Measurements from ENCODE around the gene DNAJB2.

Gene DNAJB2

DNA sequence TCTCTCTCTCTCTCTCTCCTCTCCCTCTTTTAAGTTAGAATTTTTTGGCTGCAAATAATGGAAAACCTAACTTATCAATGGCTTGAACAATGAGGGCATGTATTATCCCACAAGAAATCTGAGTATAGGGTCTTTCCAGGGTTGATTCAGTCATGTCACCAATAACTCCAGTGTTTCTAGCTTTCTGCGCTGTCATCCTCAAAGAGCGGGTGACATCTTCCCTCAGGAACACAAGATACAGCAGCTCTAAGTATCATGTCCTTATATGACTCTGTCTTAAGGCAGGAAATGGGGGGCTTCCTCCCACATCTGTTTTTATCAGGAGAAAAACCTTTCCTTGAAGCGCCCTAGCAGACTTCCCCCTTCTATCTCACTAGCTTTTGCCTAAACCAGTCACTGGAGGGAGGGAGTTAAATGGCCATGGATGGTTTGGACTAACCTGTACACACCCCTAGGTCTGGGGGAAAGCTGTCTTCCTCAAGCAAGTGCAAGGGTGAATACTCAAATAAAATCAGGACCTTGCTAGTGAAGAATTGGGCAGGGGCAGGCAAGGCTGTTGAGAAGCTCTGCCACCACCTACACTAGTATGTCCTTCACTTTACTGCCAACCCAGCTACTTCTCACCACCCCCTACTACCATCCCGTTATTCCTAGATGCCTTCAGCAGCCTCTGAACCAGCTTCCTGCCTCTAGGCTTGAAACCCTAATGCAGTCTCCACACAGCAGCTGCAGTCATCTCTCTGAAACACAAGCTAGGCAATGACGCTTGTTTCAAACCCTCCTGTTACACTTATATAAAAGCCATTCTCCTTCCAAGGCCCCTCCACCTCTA lies 17.9 kb upstream of the DNAJB2 start:
- TF ChIP-seq CTCF (conservative IDR thresholded peaks at IDR 0.05; ENCODE audit: low read length): no peak
- DNase-seq (ENCODE audit: low read depth): no peak
- H3K4me3 ChIP-seq (ENCODE audit: low read length): no peak overlapping the region

DNA sequence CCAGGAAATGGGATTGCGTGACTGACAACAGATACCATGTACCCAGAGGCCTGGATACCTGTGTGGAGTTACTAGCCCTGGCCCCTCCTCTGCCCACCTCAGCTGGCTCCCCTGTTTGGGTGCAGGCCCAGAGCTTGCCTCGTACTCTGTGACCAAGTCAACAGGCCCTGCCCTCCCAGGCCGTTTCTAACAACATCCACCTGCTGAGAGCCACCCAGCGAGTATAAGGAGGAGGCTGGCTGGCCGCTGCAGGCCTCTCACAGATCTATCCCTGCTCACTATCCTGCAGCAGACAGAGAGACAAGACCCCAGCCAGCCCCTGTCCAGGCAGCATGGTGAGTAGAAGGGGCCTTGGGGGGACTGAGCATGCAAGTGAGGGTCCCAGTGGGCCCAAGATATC lies 12.9 kb upstream of the DNAJB2 start:
- DNase-seq (ENCODE audit: low read depth): no peak
- TF ChIP-seq CTCF (conservative IDR thresholded peaks at IDR 0.05; ENCODE audit: low read length): no peak
- no peak overlapping the region for H3K4me3 ChIP-seq (ENCODE audit: low read length)

DNA sequence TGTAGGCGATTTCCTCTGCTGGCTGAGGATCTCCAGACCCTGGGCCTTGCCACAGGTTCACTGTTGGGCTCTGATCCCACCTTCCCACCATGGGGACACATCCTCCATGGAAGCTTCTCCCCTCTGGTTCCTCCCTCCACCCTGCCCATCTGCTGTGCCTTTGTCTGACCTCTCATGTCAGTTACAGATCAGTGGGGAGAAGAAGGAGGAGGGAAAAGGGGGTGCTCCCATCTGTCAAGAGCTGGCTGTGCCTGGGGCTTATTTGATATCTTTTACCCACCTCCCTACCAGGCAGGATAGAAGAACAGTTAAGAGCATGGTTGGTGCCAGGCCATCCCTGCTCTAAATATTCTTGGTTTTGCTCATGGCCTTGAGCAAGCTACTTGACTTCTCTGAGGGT lies 12.3 kb upstream of the DNAJB2 start:
- no peak overlapping the region for H3K4me3 ChIP-seq (ENCODE audit: low read length)
- DNase-seq (ENCODE audit: low read depth): no peak
- TF ChIP-seq CTCF (conservative IDR thresholded peaks at IDR 0.05; ENCODE audit: low read length): no peak

DNA sequence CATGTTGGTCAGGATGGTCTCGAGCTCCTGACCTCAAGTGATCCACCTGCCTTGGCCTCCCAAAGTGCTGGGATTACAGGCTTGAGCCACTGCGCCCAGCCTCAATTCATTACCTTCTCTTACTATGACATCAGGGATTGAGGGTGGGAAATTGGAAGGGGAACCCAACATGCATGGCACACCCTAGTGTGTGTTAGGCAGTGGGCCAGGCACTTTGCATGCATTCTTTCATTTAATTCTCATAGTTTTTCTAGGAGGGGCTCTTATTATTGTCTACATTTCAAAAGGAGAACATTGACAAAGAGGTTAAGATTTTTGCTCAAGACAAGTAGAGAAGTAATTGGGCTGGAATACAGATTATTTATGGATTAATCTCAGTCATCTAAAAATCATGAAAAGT lies 10.9 kb upstream of the DNAJB2 start:
- TF ChIP-seq CTCF (conservative IDR thresholded peaks at IDR 0.05; ENCODE audit: low read length): no peak
- DNase-seq (ENCODE audit: low read depth): no peak
- H3K4me3 ChIP-seq (ENCODE audit: low read length): no peak overlapping the region

GRCh38 chr2:219269362-219270054 lies 9.7 kb upstream of the DNAJB2 start:
- no peak for DNase-seq (ENCODE audit: low read depth)
- H3K4me3 ChIP-seq (ENCODE audit: low read length): no peak overlapping the region
- no peak for TF ChIP-seq CTCF (conservative IDR thresholded peaks at IDR 0.05; ENCODE audit: low read length)

GRCh38 chr2:219270055-219270372 lies 9.2 kb upstream of the DNAJB2 start:
- H3K4me3 ChIP-seq (ENCODE audit: low read length): no peak overlapping the region
- TF ChIP-seq CTCF (conservative IDR thresholded peaks at IDR 0.05; ENCODE audit: low read length): no peak
- DNase-seq (ENCODE audit: low read depth): no peak

DNA sequence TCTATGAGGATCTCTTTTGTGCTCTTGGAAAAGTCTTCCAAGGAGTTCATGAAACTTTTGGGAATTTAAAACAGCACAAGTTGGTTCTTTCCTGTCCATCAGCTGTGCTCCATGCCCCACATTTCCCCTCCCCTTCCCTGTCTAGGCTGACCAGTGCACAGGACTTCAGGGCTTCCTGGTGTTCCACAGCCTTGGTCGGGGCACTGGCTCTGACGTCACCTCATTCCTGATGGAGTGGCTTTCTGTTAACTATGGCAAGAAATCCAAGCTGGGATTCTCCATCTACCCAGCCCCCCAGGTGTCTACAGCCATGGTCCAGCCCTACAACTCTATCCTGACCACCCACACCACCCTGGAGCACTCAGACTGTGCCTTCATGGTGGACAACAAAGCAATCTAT lies 8.1 kb upstream of the DNAJB2 start:
- DNase-seq (ENCODE audit: low read depth): no peak
- TF ChIP-seq CTCF (conservative IDR thresholded peaks at IDR 0.05; ENCODE audit: low read length): no peak
- no peak overlapping the region for H3K4me3 ChIP-seq (ENCODE audit: low read length)

All from AG10803 (cell line).